GM21423 (cell line): ENCODE data around the gene DVL1.
"Not testable (repeated sequence)": the region's sequence is repeated elsewhere in the genome, so short reads cannot be mapped to it uniquely, and the experiment has no call there.

Experiments used
- ATAC-seq: cut with Tn5 transposase; IDR thresholded peaks from one replicate; pipeline ENCODE4 v1.9.1; 2021; ENCODE audit warnings: mild to moderate bottlenecking, moderate library complexity; ENCODE audit not compliant: unreplicated experiment

Gene DVL1

DNA sequence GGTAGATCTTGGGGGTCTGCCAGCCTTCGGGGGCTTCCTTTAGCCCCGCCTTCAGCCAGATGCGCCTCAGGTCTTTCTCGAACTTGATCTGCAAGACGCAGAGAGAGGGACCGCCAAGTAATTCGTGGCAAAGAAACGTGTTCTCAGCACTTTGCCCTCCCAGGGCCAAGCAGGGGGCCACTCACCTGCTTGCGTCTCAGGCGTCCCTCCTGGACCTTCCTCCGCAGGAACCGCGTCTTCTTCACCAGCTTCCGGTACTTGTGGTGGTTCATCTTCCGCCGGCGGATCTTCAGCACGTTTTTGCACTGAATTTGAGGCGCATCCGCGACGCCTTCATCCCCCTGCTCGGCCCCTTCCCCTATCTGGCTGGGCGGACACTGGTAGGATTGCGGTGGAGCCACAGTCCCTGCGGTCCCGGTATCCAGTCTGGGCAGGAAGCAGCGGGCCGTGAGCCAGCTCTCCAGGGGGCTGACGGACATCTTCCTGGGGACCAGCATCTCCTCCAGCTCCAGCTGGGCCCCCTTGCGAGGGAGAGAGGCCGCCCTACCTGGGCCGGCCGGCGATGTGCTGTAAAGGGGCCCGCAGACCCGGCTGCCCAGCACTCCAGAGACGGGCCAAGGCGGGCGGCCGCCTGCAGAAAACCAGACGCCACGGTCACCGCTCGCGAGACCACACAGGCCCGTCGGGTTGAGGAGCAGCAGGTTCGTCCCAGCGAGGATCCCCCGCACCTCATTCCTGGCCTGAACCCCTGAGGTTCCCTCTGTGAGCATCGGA lies 24.8 kb upstream of the DVL1 start:
- ATAC-seq = no peak

DNA sequence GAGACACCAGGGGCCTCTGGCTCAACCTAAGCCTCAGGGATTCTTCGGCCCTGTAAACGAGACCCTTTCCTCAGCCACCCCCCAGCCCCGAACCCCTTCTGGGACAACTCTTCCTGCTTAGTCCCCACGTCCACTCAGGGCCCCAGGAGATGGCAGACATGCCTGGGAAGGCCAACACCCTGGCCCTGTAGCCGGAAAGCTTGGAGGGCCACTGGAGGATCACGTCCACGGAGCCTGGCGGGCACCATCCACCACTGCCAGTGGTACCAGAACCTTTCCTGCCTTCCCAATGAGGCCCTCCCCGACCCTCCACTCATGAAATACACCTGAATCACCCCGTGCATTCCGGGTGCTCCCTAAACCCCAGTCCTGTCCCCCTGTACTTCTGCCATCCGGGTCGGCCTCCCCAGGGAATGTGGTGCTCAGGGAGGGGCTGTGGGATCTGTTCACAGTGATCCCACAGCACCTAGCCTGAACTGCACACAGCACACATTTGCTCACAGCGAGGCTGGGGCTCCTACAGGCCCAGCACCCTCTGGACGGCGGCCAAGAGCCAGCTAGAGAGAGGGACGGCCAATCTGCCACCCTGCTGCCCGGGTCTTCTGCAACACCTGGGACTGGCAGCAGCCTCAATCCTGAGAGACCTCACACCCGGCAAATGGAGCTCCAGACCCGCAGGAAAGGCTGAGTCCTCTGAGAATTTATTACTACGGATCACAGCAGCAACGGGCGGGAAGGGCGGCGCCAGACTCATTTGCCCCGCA lies 24.0 kb upstream of the DVL1 start:
- ATAC-seq = no peak

DNA sequence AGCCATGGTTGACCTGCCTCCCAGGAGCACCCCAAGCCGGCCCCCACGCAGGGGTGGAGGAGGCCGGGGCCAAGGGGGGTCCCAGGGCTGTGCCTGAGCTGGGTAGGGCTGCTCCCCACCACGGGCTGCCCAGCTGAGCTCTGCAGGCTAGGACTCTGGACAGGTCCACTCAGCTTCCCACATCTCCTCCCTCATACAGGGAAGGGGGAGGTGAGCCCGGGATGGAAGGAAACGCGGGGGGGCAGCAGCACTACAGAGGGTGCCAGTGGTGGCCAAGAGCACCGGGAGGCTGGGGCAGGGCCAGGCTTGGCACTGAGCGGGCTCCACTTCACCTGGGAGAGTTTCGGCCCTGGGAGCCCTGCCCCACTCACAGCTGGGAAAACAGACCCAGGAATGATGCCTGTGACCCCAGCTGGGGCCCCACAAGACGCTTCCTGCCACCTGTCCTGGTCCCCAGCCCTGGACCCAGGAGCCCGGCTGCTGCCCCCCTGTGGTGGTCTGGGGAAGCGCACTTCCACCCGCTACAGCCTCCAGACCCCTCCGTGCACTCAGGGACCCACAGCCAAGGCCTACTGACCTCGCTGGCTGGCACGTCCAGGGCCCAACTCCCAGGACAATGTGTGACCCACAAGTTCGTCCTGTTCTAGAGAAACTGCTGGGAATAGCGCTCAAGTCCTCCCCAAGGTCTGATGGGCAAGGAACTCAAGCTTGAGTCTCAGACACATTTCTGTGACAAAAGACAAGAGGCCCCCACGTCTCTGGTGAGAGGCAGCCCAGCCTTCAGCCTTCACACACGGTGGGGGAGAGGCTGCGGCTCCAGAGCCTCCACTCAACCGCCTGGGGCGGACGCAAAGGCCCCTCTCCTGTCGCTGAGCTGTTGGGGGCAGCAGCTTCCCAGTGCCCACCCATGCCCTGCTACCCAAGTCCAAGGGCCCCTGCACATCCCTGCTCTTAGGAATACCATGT lies 22.8 kb upstream of the DVL1 start:
- no peak for ATAC-seq

DNA sequence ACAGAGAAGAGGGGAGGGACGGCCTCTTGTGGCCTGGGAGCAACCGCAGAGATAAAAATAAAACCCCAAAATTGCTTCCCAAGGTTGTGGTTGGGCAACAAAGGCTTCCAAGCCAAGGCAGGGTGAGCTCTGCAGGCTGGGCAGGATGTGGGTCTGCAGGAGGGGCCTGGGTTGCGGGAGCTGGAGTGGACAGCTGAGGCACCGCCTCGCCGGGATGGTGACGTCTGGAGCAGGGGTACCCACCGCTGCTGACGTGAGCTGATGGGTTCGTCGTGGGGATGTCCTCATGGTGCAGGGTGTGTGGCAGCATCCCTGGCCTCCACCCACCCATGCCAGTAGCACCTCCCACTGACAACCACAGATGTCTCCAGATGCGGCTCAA lies 22.1 kb upstream of the DVL1 start:
- ATAC-seq = no peak

GRCh38 chr1:1370771-1371300 lies 21.6 kb upstream of the DVL1 start:
- ATAC-seq = no peak

- ATAC-seq = not testable (repeated sequence)
These were observed 20.9 kb upstream of the DVL1 start for GRCh38 chr1:1370094-1370493.

- ATAC-seq = no peak
These were observed 18.1 kb upstream of the DVL1 start for GRCh38 chr1:1367315-1367714.

DNA sequence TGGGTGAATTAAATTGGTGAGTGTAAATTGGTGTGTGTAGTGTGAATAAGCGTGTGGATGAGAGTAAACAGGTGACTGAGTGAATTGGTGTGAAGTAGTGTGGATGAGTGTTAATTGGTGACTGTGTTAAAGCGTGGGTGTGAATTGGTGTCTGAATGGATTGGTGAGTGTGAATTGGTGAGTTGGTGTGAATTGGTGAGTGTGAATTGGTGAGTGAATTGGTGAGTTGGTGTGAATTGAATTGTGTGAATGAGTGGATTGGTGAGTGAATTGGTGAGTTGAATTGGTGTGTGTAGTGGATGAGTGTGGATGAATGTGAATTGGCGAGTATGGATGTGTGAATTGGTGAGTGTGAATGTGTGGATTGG lies 17.5 kb upstream of the DVL1 start:
- no peak for ATAC-seq

DNA sequence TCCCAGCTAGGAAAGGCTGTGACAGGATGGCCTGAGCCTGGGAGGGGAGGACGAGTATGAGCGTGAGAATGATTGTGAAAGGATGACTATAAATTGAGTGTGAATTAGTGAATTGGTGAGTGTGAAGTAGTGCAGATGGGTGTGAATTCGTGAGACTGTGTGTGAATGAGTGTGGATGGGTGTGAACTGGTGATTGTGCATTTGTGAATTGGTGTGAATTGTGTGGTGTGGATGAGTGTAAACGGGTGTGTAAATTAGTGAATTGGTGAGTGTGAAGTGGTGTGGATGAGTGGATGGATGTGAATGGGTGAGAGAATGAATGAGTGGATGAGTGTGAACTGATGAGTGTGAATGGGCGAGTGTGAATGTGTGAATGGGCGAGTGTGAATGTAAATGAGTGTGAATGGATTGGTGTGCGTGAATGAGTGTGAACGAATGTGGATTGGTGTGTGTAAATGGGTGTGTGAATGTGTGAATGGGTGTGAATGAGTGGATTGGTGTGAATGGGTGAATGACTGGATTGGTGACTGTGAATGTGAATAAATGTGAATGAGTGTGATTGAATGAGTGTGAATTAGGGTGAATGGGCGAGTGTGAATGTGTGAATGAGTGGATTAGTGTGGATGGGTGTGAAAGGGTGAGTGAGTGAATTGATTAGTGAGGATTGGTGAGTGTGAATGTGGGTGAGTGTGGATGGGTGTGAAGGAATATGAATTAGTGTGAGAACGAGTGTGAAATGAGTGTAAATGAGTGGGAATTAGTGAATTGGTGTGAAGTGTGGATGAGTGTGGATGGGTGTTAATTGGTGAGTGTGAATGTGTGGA lies 16.9 kb upstream of the DVL1 start:
- no peak for ATAC-seq

DNA sequence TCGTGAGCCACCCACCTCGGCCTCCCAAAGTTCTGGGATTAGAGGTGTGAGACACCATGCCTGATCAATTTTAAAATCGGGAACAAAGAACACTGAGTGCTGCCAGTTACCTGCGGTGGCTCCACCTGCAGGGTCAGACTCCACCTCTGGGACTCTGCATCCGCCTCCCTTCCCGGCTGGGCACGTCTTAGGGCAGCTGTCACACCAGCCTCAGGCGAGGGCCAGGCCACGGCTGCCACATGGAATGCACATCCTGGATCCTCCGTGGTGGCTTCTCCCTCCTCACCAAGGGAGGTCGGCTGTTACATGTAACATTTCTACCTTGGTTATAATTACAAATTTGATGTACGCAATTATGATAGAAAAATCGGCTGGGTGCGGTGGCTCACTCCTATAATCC lies 15.0 kb upstream of the DVL1 start:
- no peak for ATAC-seq

DNA sequence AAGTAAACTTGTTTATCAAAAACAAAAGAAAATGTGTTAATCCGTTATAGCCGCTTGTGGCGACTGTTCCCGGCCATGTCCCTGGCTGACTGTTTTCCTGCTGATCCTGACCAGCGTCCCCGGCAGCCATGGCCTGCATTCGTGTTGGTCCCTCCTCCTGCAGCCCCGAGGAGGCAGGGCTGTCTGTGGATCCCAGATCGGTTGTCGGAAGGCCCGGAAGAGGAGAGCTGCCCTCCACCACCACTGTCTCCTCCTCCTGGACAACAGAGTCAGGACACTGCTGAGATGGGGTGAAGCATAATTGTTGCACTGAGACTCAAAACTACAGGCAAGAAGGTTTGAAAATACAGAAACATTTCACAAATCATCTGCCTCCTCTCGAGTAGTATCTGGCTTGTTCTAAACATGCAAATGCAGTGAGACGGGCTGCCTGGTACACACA lies 12.8 kb upstream of the DVL1 start:
- no peak for ATAC-seq

DNA sequence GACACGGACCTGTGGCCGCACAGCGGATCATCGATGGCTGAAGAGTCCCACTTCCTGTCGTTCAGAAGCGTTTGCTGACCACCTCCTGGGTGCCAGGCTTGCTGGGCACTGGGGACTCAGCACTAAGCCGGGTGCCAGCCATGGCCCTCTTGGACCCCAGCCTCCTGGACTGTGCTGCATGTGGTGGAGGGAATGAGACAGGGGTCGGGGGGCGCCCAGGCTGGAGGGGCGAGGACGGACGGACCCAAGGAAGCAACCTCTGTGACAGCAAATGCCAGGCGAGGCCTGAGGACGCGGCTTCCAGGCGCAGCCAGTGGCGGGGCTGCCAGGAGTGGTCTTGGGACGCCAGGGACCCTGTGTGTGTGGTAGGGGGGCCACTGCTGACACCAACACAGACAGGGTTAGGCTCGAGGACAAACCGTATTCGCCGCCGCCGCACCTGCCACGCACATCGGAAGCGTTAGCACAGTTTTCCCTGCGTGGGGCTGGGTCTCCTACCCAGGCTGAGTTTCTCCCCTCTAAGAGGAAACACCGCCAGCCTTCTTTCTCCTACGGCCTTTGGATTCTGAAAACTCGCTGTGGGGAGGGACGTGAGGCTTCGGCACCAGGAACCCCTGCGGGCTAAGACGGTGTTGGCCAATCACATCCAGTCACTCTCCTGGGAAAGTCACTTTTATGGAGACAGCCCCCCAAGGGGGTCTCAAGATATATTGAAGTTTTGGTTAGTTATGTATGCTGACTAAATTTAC lies 12.2 kb upstream of the DVL1 start:
- no peak for ATAC-seq

GRCh38 chr1:1360506-1361169 lies 11.4 kb upstream of the DVL1 start:
- ATAC-seq = no peak

DNA sequence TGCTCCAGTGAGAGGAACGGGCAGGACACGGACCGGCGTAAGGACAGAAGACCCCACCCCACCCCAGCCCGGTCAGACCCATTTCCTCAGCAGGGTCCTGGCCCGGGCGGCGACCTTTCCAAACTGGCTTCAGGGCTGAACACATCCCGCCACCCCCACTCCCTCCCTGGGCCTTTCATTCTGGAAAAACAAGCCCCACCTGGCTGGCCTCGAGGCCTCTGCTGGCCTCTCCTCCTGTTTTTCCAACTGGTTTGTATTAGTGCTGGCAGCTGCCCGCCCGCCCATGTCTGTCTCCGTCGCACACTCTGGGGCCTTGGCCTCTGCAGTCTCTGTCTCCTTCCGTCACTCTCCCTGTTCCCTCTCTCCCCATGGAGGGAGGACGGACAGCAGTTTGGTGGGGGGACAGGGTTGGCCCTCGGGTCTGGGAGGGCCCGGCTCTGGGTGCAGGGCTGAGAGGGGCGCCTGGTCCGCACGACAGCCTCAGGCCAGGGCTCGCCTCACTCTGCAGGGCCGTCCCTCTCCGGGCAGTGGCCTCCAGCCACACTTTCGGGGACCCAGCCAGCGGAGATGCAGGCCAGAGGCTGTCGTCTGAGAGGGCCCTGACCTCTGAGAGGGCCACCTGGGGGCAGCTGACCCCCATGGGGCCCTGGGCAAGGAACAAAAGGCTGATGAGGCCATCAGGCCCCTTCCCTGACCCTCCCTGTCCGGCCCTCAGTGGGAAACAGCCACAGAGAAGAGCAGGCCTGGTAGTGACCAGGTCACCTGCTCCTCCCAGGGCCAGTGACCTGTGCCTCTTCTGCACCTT lies 10.6 kb upstream of the DVL1 start:
- ATAC-seq = no peak

GRCh38 chr1:1359308-1359663 lies 10.1 kb upstream of the DVL1 start:
- ATAC-seq = no peak

DNA sequence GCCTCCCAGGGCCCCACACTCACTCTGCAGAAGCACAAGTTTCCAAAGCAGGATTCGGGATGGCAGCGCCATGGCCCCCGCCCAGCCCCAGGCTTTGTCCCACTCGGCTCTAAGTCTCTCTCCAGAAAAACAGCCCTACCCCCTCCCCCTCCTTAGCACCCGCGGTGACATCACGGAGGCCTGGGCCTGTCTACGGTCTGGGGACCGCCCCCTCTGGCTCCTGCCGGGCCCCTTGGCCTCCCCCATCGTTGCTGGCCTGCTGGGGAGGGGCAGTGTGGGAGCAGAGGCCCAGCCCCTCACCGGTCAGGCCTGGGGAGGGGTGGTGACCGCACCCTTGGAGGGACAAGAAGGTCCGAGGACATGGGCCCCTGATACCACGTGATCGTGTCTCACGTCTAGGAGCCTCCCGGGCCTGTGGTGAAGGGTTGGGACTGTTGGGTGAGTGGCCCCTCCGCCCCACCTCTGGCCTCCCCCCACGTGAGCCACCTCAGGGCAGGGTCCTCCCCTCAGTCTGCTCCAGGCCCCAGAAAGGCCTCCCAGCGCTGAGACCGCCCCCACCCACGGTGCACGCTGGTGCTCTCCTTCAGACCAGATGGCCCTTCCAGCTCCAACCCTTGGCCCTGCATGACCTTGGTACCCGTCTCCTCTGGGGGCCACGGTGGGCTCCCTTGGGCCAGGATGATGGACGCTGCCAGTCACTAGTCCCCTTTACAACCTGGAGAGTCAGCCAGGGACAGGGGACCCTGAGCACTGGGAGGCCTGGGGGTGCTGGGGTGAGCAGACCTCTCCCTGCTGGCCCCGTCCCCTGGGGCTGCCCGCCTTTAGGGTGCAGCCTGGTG lies 9.4 kb upstream of the DVL1 start, which contains the start of gene MXRA8:
Gene MXRA8 (minus strand): TSS at position 123 of the 839 bp plus-strand sequence. CDS start 51 bp downstream, at position 72.
- ATAC-seq = no peak

DNA sequence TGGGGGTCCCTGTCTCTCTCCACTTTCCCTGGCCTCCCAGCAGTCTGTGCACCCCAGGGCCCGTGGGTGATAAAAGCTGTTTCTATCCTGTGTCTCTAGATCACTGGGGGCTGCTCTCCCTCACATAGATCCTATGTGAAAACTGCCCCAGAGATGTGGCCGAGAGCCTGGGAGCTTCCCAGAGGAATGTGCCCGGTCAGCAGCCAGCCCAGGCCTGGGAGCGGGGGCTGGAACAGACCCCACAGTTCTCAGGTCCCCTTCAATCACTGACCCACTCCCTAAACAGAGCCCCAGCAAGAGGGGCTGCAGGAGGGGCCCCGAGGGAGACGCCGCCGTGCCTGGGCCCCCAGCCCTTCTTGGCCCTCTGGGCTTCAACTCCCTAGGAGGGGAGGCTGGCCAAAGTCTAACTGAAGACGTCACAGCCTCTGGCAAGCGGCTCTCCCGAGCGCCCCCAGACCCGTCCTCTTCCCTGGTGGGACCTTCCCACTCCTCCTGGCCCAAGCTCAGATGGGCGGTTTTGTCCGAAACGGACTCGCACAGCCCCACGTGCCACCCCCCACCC lies 8.7 kb upstream of the DVL1 start:
- ATAC-seq = no peak
